Calu3 (cell line): ENCODE data around the gene UST. TPM values are rescaled to one million over a fixed set of nuclear protein-coding genes. Genes with fewer than 3 reads are reported as not detected.
"Not testable (repeated sequence)": the region's sequence is repeated elsewhere in the genome, so short reads cannot be mapped to it uniquely, and the experiment has no call there.

Source experiments
- BruUV-seq: library from RNA; stranded (reverse); fragments of 400-500 nt; replicated peaks from 2 replicates; lab custom pipeline; 2021; lab: Mats Ljungman, UMichigan
- CTCF ChIA-PET: fragments of 300-600 bp; sonication (Branson Sonifier 250); formaldehyde crosslinking; loops from one replicate; lab custom pipeline; 2022; ENCODE audit warnings: antibody characterized with exemption; lab: Charles Lee
- DNase-seq: peaks from one replicate; pipeline ENCODE4 v3.0.0; 2022
- H3K27ac Mint-ChIP-seq: one replicate; pipeline ENCODE4 v1.8.0; 2022; ENCODE audit warnings: mixed read lengths; ENCODE audit not compliant: unreplicated experiment
- H3K27me3 Mint-ChIP-seq: one replicate; pipeline ENCODE4 v1.8.0; 2022; ENCODE audit warnings: mixed read lengths; ENCODE audit not compliant: unreplicated experiment
- H3K36me3 Mint-ChIP-seq: one replicate; pipeline ENCODE4 v1.8.0; 2022; ENCODE audit warnings: mild to moderate bottlenecking, moderate library complexity, mixed read lengths; ENCODE audit not compliant: insufficient read depth, unreplicated experiment
- H3K4me1 Mint-ChIP-seq: one replicate; pipeline ENCODE4 v1.8.0; 2022; ENCODE audit warnings: mild to moderate bottlenecking, low read depth, mixed read lengths; ENCODE audit not compliant: unreplicated experiment
- H3K4me3 Mint-ChIP-seq: one replicate; pipeline ENCODE4 v1.8.0; 2022; ENCODE audit warnings: mild to moderate bottlenecking, low read depth, moderate library complexity, mixed read lengths; ENCODE audit not compliant: unreplicated experiment
- H3K9me3 Mint-ChIP-seq: one replicate; pipeline ENCODE4 v1.8.0; 2022; ENCODE audit warnings: low read depth, mixed read lengths; ENCODE audit not compliant: unreplicated experiment
- CTCF ChIP-seq: fragments of 200-600 bp; IDR thresholded peaks from one replicate; pipeline ENCODE4 v1.8.0; 2022; ENCODE audit warnings: antibody characterized with exemption; ENCODE audit not compliant: unreplicated experiment
- intact Hi-C: fragments of 100-400 bp; cut with micrococcal nuclease; formaldehyde crosslinking; loops from one replicate; pipeline ENCODE4 v1.10.0; 2022; ENCODE audit not compliant: unreplicated experiment
- total RNA-seq: library from RNA; stranded (reverse); gene quantifications from 2 replicates; pipeline ENCODE4 v1.2.3, GENCODE V29; 2022

UST gene
- total RNA-seq, 1 experiment from 2014 or later = 2.4 TPM

- H3K27me3 Mint-ChIP-seq = no peaks in the 10 kb centered on the region
- CTCF ChIA-PET = no interaction called here
- H3K4me1 Mint-ChIP-seq = no peaks in the 10 kb centered on the region
- no peaks in the 10 kb centered on the region for H3K36me3 Mint-ChIP-seq
- no peak for DNase-seq
- H3K4me3 Mint-ChIP-seq = no peak overlapping the region
- no peaks in the 10 kb centered on the region for H3K9me3 Mint-ChIP-seq
- TF ChIP-seq CTCF = no peak
- no peak overlapping the region for H3K27ac Mint-ChIP-seq
- no TSS peak for BruUV-seq
- intact Hi-C loops = no loop called here
These were observed 128.0 kb downstream of the UST start for GRCh38 chr6:148874698-148875293.

- no TSS peak for BruUV-seq
- Mint-ChIP-seq H3K9me3 (no peaks in the 10 kb centered on the region), H3K4me1 (no peaks in the 10 kb centered on the region), H3K27ac (no peak overlapping the region), H3K4me3 (no peak overlapping the region), H3K36me3 (no peaks in the 10 kb centered on the region), H3K27me3 (no peaks in the 10 kb centered on the region)
- intact Hi-C loops = no loop called here
- TF ChIP-seq CTCF = no peak
- CTCF ChIA-PET = no interaction called here
- DNase-seq = no peak
These were observed 131.9 kb downstream of the UST start for GRCh38 chr6:148878683-148879082.

- CTCF ChIA-PET = interaction anchor here (0.7 kb wide), 1 partner anchor 109 kb away, joined by 3 read pairs; no protein-coding TSS in a partner anchor
- BruUV-seq, H3K9me3 Mint-ChIP-seq, H3K4me3 Mint-ChIP-seq, intact Hi-C loops, H3K27me3 Mint-ChIP-seq, DNase-seq, H3K36me3 Mint-ChIP-seq, H3K4me1 Mint-ChIP-seq, H3K27ac Mint-ChIP-seq: not testable (repeated sequence)
These were observed 133.9 kb downstream of the UST start for GRCh38 chr6:148880742-148881141.

GRCh38 chr6:148881593-148882311, 134.9 kb downstream of the UST start:
- Mint-ChIP-seq H3K4me3 (no peak overlapping the region), H3K9me3 (no peaks in the 10 kb centered on the region), H3K36me3 (no peaks in the 10 kb centered on the region), H3K27ac (no peak overlapping the region), H3K4me1 (no peaks in the 10 kb centered on the region), H3K27me3 (no peaks in the 10 kb centered on the region)
- no peak for DNase-seq
- CTCF ChIA-PET = interaction anchor here (0.7 kb wide), 2 partner anchors 110 to 978 kb away, joined by 3 read pairs; no protein-coding TSS in a partner anchor
- intact Hi-C loops = no loop called here
- no TSS peak for BruUV-seq
- TF ChIP-seq CTCF = no peak

- CTCF ChIA-PET = interaction anchor here (0.7 kb wide), 1 partner anchor 102 kb away, joined by 5 read pairs; no protein-coding TSS in a partner anchor
These were observed 136.4 kb downstream of the UST start for GRCh38 chr6:148883270-148883669.

More at GRCh38 chr6:148883270-148883669, 136.4 kb downstream of the UST start:
- intact Hi-C loops = no loop called here
- no peak for TF ChIP-seq CTCF
- Mint-ChIP-seq H3K4me1 (no peaks in the 10 kb centered on the region), H3K4me3 (no peak overlapping the region), H3K9me3 (no peaks in the 10 kb centered on the region), H3K36me3 (no peaks in the 10 kb centered on the region), H3K27me3 (no peaks in the 10 kb centered on the region), H3K27ac (no peak overlapping the region)
- DNase-seq = no peak
- BruUV-seq = no TSS peak
